ENCODE results near the gene IDI1. TPM values are rescaled to one million over a fixed set of nuclear protein-coding genes. Genes with fewer than 3 reads are reported as not detected.

The IDI1 gene
- total RNA-seq (10 to 100 TPM; 30.3 to 32.4 TPM), polyA plus RNA-seq (10 to 100 TPM; 45.1 to 45.4 TPM)

- Mint-ChIP-seq H3K4me3 (peak within 1 kb of the TSS; percentile 92 to 98 (median 95)), H3K4me1 (peaks cover 46 to 90% (median 61%) of the 10 kb centered on the region in 4 donors), H3K36me3 (peaks cover 0 to 43% of the 10 kb centered on the region in 2 donors), H3K27ac (peak within 1 kb of the TSS; percentile 98 to 99 (median 99)), H3K27me3 (no peaks in the 10 kb centered on the region), H3K9me3 (peaks cover 0 to 7% (median 0%) of the 10 kb centered on the region in 8 donors)
- H3K9me3 ChIP-seq (ENCODE audit: control insufficient read depth in 1 of 2, low read length in 2 of 2): no peaks in the 10 kb centered on the region
- POLR2A ChIA-PET (ENCODE audit: partially characterized antibody): interaction anchor here (0.6 to 4.2 kb wide), 20 partner anchors 8 to 121 kb away, joined by 3 to 33 read pairs (median 4); partner anchors contain the start of genes GTPBP4, LARP4B and WDR37
- peak; percentile 97 to 99 (median 98) for DNase-seq
- intact Hi-C loops (cut with micrococcal nuclease): loop anchor here (1.0 to 10.0 kb wide), 5 partner anchors 7 to 1996 kb away; partner anchors contain the start of genes GTPBP4, LARP4B and WDR37
- peaks cover 70% of the 10 kb centered on the region for H3K4me1 ChIP-seq (ENCODE audit: insufficient read depth, low read length)
- CTCF ChIA-PET (ENCODE audit: partially characterized antibody): interaction anchor here (0.7 to 1.5 kb wide), 3 partner anchors 13 to 61 kb away, joined by 3 to 5 read pairs (median 4); partner anchors contain the start of gene GTPBP4
- peak within 1 kb of the TSS; percentile 66 to 79 for H3K4me3 ChIP-seq (ENCODE audit: low read length in 2 of 2)
- H3K27ac ChIP-seq (ENCODE audit: low read depth, low read length): peak within 1 kb of the TSS; percentile 96
- H3K27me3 ChIP-seq (ENCODE audit: insufficient read depth, low read length): no peaks in the 10 kb centered on the region
- peaks cover 12% of the 10 kb centered on the region for H3K36me3 ChIP-seq (ENCODE audit: insufficient read depth, low read length)
These were observed at the start of gene IDI1 for GRCh38 chr10:1048732-1049424. TSS of gene IDI1 (minus strand) at chr10:1049119. CDS start at chr10:1049003, 116 bp downstream.

GRCh38 chr10:1097436-1097835 lies 48.5 kb upstream of the IDI1 start:
- ChIA-PET POLR2A (ENCODE audit: partially characterized antibody) (no interaction called here), CTCF (ENCODE audit: partially characterized antibody) (interaction anchor here (1.5 kb wide), 1 partner anchor 12 kb away, joined by 5 read pairs; no protein-coding TSS in a partner anchor)
- Mint-ChIP-seq H3K9me3 (no peaks in the 10 kb centered on the region), H3K27me3 (no peaks in the 10 kb centered on the region), H3K4me3 (no peak overlapping the region), H3K36me3 (peaks cover 12 to 46% of the 10 kb centered on the region in 2 donors), H3K27ac (peak overlapping the region in 3 of 7 donors; percentile 24 to 64 (median 41)), H3K4me1 (peaks cover 12 to 23% (median 16%) of the 10 kb centered on the region in 4 donors)
- Histone ChIP-seq H3K36me3 (ENCODE audit: insufficient read depth, low read length) (peaks cover 28% of the 10 kb centered on the region), H3K4me1 (ENCODE audit: insufficient read depth, low read length) (no peaks in the 10 kb centered on the region), H3K27me3 (ENCODE audit: insufficient read depth, low read length) (no peaks in the 10 kb centered on the region), H3K4me3 (ENCODE audit: low read length in 2 of 2) (no peak overlapping the region), H3K27ac (ENCODE audit: low read depth, low read length) (no peak overlapping the region), H3K9me3 (ENCODE audit: control insufficient read depth in 1 of 2, low read length in 2 of 2) (no peaks in the 10 kb centered on the region)
- DNase-seq: no peak
- intact Hi-C loops (cut with micrococcal nuclease): no loop called here

DNA sequence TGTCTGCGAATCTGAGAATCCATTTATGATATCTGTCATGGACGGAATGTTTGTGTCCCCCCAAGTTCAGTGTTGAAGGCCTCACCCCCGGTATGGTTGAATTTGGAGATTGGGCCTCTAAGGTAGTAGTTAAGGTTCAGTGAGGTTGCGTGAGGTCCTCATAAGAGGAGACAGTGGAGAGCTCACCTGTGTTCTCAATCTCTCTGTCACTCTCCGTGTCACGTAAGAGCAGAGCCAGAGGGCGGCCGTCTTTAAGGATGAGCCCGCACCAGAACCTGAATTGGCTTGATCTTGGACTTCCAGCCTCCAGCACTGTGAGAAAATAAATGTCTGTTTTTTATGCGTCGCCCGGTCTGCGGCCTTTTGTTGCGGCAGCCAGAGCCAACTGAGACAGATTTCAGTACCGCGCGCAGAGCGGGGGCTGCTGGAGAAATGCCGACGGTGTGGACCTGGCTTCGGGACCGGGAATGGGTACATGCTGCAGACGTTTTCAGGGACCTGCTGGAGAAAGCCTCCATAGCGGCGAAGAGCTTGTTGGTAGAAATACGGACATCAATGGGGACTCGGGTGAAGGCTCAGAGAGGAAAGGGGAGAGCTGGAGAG lies 47.5 kb upstream of the IDI1 start:
- Mint-ChIP-seq H3K4me3 (no peak overlapping the region), H3K27ac (no peak overlapping the region), H3K4me1 (peaks cover 9 to 17% (median 12%) of the 10 kb centered on the region in 4 donors), H3K36me3 (peaks cover 7 to 39% of the 10 kb centered on the region in 2 donors), H3K9me3 (no peaks in the 10 kb centered on the region), H3K27me3 (no peaks in the 10 kb centered on the region)
- DNase-seq: no peak
- no peaks in the 10 kb centered on the region for H3K4me1 ChIP-seq (ENCODE audit: insufficient read depth, low read length)
- intact Hi-C loops (cut with micrococcal nuclease): no loop called here
- H3K36me3 ChIP-seq (ENCODE audit: insufficient read depth, low read length): peaks cover 28% of the 10 kb centered on the region
- H3K9me3 ChIP-seq (ENCODE audit: control insufficient read depth in 1 of 2, low read length in 2 of 2): no peaks in the 10 kb centered on the region
- ChIA-PET POLR2A (ENCODE audit: partially characterized antibody) (no interaction called here), CTCF (ENCODE audit: partially characterized antibody) (interaction anchor here (1.5 kb wide), 1 partner anchor 13 kb away, joined by 5 read pairs; no protein-coding TSS in a partner anchor)
- no peak overlapping the region for H3K27ac ChIP-seq (ENCODE audit: low read depth, low read length)
- no peak overlapping the region for H3K4me3 ChIP-seq (ENCODE audit: low read length in 2 of 2)
- H3K27me3 ChIP-seq (ENCODE audit: insufficient read depth, low read length): no peaks in the 10 kb centered on the region

DNA sequence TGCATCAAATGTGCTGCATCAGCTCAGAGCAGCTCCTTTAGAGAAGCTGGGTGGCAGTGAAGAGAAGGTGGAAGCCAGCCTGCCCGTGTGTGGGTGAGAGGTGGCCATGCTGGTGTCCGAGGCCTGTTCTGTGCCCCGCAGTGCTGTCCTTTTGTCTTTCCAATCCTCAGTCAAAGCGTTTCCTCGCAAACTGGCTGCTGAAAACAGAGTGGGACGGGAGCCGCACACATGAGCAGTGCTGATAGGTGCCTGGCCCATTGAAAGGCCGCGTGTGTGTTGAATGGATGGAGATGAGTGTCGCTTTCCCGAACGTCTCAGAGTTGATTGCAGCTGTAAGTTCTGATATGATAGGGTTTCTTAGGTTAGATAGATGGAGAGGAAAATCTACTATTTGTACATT lies 46.6 kb upstream of the IDI1 start:
- DNase-seq: no peak
- ChIA-PET CTCF (ENCODE audit: partially characterized antibody) (no interaction called here), POLR2A (ENCODE audit: partially characterized antibody) (no interaction called here)
- peaks cover 6 to 13% (median 11%) of the 10 kb centered on the region in 4 donors for H3K4me1 Mint-ChIP-seq
- no peaks in the 10 kb centered on the region for H3K27me3 Mint-ChIP-seq
- Histone ChIP-seq H3K27ac (ENCODE audit: low read depth, low read length) (no peak overlapping the region), H3K27me3 (ENCODE audit: insufficient read depth, low read length) (no peaks in the 10 kb centered on the region), H3K4me3 (ENCODE audit: low read length in 2 of 2) (no peak overlapping the region), H3K9me3 (ENCODE audit: control insufficient read depth in 1 of 2, low read length in 2 of 2) (no peaks in the 10 kb centered on the region), H3K36me3 (ENCODE audit: insufficient read depth, low read length) (peaks cover 34% of the 10 kb centered on the region), H3K4me1 (ENCODE audit: insufficient read depth, low read length) (no peaks in the 10 kb centered on the region)
- peaks cover 10 to 39% of the 10 kb centered on the region in 2 donors for H3K36me3 Mint-ChIP-seq
- H3K9me3 Mint-ChIP-seq: no peaks in the 10 kb centered on the region
- H3K4me3 Mint-ChIP-seq: no peak overlapping the region
- H3K27ac Mint-ChIP-seq: no peak overlapping the region
- intact Hi-C loops (cut with micrococcal nuclease): no loop called here

DNA sequence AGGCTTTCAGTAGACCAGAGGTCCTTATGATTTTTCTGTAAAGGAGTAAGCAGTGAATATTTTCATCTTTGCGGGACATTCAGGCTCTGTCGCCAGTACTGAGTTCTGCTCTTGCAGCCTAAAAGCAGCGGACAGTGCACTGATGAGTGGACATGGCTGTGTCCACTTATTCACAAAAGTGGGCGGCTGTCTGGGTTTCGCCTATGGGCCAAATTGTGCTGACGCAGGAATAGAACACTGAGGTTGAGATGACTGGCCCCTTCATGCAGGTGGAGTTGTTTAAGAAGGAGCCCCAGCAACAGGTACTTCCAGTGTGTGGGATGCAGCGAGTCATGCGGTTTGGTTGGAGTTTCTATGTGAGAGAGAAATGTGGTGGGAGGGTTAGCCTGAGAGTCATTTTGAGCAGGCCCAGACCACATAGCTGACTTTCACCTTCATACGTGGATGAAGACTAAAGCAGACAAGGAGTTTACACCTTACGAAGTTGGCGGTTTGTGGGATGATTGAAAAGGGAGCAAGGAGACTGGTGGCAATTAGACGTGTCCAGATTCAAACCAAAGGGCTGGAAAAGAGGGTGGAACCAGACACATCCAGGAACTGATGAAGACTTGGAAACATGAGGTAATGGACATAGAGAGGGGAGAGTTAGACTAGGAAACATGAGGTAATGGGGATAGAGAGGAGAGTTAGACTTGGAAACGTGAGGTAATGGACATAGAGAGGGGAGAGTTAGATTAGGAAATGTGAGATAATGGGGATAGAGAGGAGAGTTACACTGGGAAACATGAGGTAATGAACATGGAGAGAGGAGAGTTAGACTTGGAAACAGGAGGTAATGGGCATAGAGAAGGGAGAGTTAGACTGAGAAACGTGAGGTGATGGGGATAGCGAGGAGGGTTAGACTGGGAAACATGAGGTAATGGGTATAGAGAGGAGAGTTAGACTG lies 45.5 kb upstream of the IDI1 start:
- Histone ChIP-seq H3K36me3 (ENCODE audit: insufficient read depth, low read length) (peaks cover 40% of the 10 kb centered on the region), H3K9me3 (ENCODE audit: control insufficient read depth in 1 of 2, low read length in 2 of 2) (no peaks in the 10 kb centered on the region), H3K27ac (ENCODE audit: low read depth, low read length) (no peak overlapping the region), H3K4me1 (ENCODE audit: insufficient read depth, low read length) (no peaks in the 10 kb centered on the region), H3K27me3 (ENCODE audit: insufficient read depth, low read length) (no peaks in the 10 kb centered on the region), H3K4me3 (ENCODE audit: low read length in 2 of 2) (no peak overlapping the region)
- POLR2A ChIA-PET (ENCODE audit: partially characterized antibody): interaction anchor here (0.8 kb wide), 1 partner anchor 46 kb away, joined by 3 read pairs; the partner anchor contains the start of gene IDI1
- H3K27ac Mint-ChIP-seq: peak overlapping the region in 1 of 7 donors; percentile 42
- CTCF ChIA-PET (ENCODE audit: partially characterized antibody): no interaction called here
- peaks cover 5 to 7% (median 6%) of the 10 kb centered on the region in 4 donors for H3K4me1 Mint-ChIP-seq
- no peaks in the 10 kb centered on the region for H3K27me3 Mint-ChIP-seq
- H3K36me3 Mint-ChIP-seq: peaks cover 14 to 37% of the 10 kb centered on the region in 2 donors
- H3K9me3 Mint-ChIP-seq: no peaks in the 10 kb centered on the region
- H3K4me3 Mint-ChIP-seq: no peak overlapping the region
- intact Hi-C loops (cut with micrococcal nuclease): no loop called here
- DNase-seq: no peak

GRCh38 chr10:1093696-1094095 lies 44.8 kb upstream of the IDI1 start:
- CTCF ChIA-PET (ENCODE audit: partially characterized antibody): no interaction called here
- H3K9me3 ChIP-seq (ENCODE audit: control insufficient read depth in 1 of 2, low read length in 2 of 2): no peaks in the 10 kb centered on the region
- intact Hi-C loops (cut with micrococcal nuclease): no loop called here
- Mint-ChIP-seq H3K27me3 (no peaks in the 10 kb centered on the region), H3K4me1 (peaks cover under 1 to 5% (median 3%) of the 10 kb centered on the region in 4 donors), H3K4me3 (no peak overlapping the region), H3K36me3 (peaks cover 19 to 35% of the 10 kb centered on the region in 2 donors), H3K27ac (peak overlapping the region in 5 of 7 donors; percentile 30 to 71 (median 69)), H3K9me3 (no peaks in the 10 kb centered on the region)
- no peak overlapping the region for H3K27ac ChIP-seq (ENCODE audit: low read depth, low read length)
- H3K4me1 ChIP-seq (ENCODE audit: insufficient read depth, low read length): no peaks in the 10 kb centered on the region
- no peak overlapping the region for H3K4me3 ChIP-seq (ENCODE audit: low read length in 2 of 2)
- POLR2A ChIA-PET (ENCODE audit: partially characterized antibody): interaction anchor here (0.8 kb wide), 1 partner anchor 45 kb away, joined by 3 read pairs; the partner anchor contains the start of gene IDI1
- DNase-seq: no peak
- peaks cover 47% of the 10 kb centered on the region for H3K36me3 ChIP-seq (ENCODE audit: insufficient read depth, low read length)
- no peaks in the 10 kb centered on the region for H3K27me3 ChIP-seq (ENCODE audit: insufficient read depth, low read length)
